Uterus (tissue), 4 donors: ENCODE data around the gene IKZF3. TPM values are rescaled to one million over a fixed set of nuclear protein-coding genes. Genes with fewer than 3 reads are reported as not detected.

Experiments
- DNase-seq, 2 donors: peaks; one replicate each; pipeline ENCODE4 v3.0.0-alpha.2; 2019 to 2020
- H3K27ac ChIP-seq, 2 donors: fragments of 200-600 bp; sonication (generic); 1 replicate in 1 of 2; 2 replicates in 1 of 2; pipeline ENCODE4 v1.5.1; 2016 to 2018
- H3K27me3 ChIP-seq, 2 donors: fragments of 200-600 bp; sonication (generic); one replicate each; pipeline ENCODE4 v1.5.1; 2018 to 2019; ENCODE audit warnings: control low read depth in 1 of 2
- H3K36me3 ChIP-seq, 2 donors: fragments of 200-600 bp; sonication (generic); one replicate each; pipeline ENCODE4 v1.5.1; 2019; ENCODE audit warnings: control low read depth in 1 of 2
- H3K4me1 ChIP-seq, 2 donors: fragments of 200-600 bp; sonication (generic); one replicate each; pipeline ENCODE4 v1.5.1; 2018 to 2019; ENCODE audit warnings: control low read depth in 1 of 2
- H3K4me3 ChIP-seq, 2 donors: fragments of 200-600 bp; sonication (generic); 1 replicate in 1 of 2; 2 replicates in 1 of 2; pipeline ENCODE4 v1.5.1; 2018 to 2019; ENCODE audit warnings: mild to moderate bottlenecking in 1 of 2
- H3K9me3 ChIP-seq, 2 donors: fragments of 200-600 bp; sonication (generic); one replicate each; pipeline ENCODE4 v1.5.1; 2019; ENCODE audit warnings: control low read depth in 1 of 2
- CTCF ChIP-seq, 4 experiments: fragments of 200-600 bp in 2 of 4; fragments of 450-650 bp in 2 of 4; sonication (generic) in 2 of 4; IDR thresholded peaks; one replicate each; pipeline ENCODE4 v1.5.1; 2016 to 2019; ENCODE audit warnings: antibody characterized with exemption in 4 of 4, mild to moderate bottlenecking in 2 of 4, moderate library complexity in 1 of 4
- POLR2A ChIP-seq, 2 donors: fragments of 450-650 bp; IDR thresholded peaks; one replicate each; pipeline ENCODE4 v1.6.1; 2016; ENCODE audit warnings: antibody characterized with exemption in 2 of 2, mild to moderate bottlenecking in 1 of 2, moderate library complexity in 1 of 2
- intact Hi-C: fragments of 100-400 bp; cut with DNase I; formaldehyde crosslinking; loops from one replicate; pipeline ENCODE4 v1.15.1; 2023; ENCODE audit warnings: low total_unique reads
- total RNA-seq, 4 donors: library from RNA; depleted of rRNA in 3 of 4; stranded (reverse); fragments of >200 nt in 3 of 4; gene quantifications; one replicate each; pipeline versions ENCODE4 v1.1.0 to v1.2.4, GENCODE V29; 2014 to 2023
- donor health status: DM: yes; HTN: yes; CAD: no.

IKZF3 gene
- total RNA-seq, 4 donors from 2014 or later, result 0.88 to 2.1 (median 1.6) TPM

DNA sequence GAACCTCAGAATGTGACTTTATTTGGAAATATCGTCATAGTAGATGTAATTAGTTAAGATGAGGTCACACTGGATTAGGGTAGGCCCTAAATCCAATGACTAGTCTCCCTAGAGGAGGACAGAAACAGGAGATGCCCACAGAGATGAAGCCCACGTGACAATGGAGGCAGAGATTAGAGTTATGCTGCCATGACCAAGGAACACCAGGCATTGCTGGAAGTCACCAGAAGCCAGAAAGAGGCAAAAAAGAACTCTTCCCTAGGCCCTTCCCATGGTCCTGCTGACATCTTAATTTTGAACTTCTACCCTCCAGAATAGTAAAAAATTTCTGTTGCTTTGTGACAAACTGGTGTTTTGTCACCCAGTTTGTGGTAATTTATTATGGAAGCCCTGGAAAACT lies 49.6 kb downstream of the IKZF3 start:
- no peaks in the 10 kb centered on the region for H3K27me3 ChIP-seq
- H3K36me3 ChIP-seq, result no peaks in the 10 kb centered on the region
- no peaks in the 10 kb centered on the region for H3K9me3 ChIP-seq
- no peak overlapping the region for H3K4me3 ChIP-seq
- no peaks in the 10 kb centered on the region for H3K4me1 ChIP-seq
- no peak for TF ChIP-seq POLR2A (IDR thresholded peaks at IDR 0.05)
- TF ChIP-seq CTCF (IDR thresholded peaks at IDR 0.05), result no peak
- intact Hi-C loops, result no loop called here
- DNase-seq, result no peak
- H3K27ac ChIP-seq, result no peak overlapping the region

- H3K4me3 ChIP-seq, result no peak overlapping the region
- no peaks in the 10 kb centered on the region for H3K4me1 ChIP-seq
- no peak overlapping the region for H3K27ac ChIP-seq
- DNase-seq, result no peak
- H3K9me3 ChIP-seq, result no peaks in the 10 kb centered on the region
- TF ChIP-seq CTCF (IDR thresholded peaks at IDR 0.05) (no peak), POLR2A (IDR thresholded peaks at IDR 0.05) (no peak)
- no peaks in the 10 kb centered on the region for H3K27me3 ChIP-seq
- intact Hi-C loops, result no loop called here
- H3K36me3 ChIP-seq, result no peaks in the 10 kb centered on the region
Observed at GRCh38 chr17:39813631-39814030, 50.5 kb downstream of the IKZF3 start.

DNA sequence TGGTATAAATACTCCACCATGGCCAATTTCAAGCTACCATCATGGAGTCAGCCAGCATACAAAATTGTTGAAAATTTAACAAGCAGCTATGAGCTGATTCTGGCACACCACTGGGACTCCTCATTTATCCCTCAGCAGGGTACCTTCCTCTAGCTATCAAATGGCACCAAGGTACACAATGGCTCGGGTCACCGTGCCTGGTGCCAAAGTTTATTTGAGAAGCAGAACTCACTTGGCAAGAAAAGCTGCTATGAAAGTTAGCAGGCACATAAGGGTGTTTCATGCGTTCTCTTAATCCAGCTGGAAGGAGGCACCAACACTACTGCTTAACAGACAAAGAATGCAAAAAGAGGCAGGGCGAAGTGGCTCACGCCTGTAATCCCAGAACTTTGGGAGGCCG lies 51.6 kb downstream of the IKZF3 start:
- Histone ChIP-seq H3K9me3 (no peaks in the 10 kb centered on the region), H3K4me1 (no peaks in the 10 kb centered on the region), H3K4me3 (no peak overlapping the region), H3K36me3 (no peaks in the 10 kb centered on the region), H3K27ac (no peak overlapping the region), H3K27me3 (no peaks in the 10 kb centered on the region)
- intact Hi-C loops, result no loop called here
- TF ChIP-seq CTCF (IDR thresholded peaks at IDR 0.05) (no peak), POLR2A (IDR thresholded peaks at IDR 0.05) (no peak)
- no peak for DNase-seq

- Histone ChIP-seq H3K36me3 (no peaks in the 10 kb centered on the region), H3K4me1 (no peaks in the 10 kb centered on the region), H3K9me3 (no peaks in the 10 kb centered on the region), H3K4me3 (no peak overlapping the region), H3K27ac (no peak overlapping the region), H3K27me3 (no peaks in the 10 kb centered on the region)
- no peak for DNase-seq
- TF ChIP-seq CTCF (IDR thresholded peaks at IDR 0.05) (no peak), POLR2A (IDR thresholded peaks at IDR 0.05) (no peak)
- intact Hi-C loops, result no loop called here
Observed at GRCh38 chr17:39810939-39811728, 53.0 kb downstream of the IKZF3 start.

GRCh38 chr17:39809221-39809620 lies 54.9 kb downstream of the IKZF3 start:
- no peaks in the 10 kb centered on the region for H3K4me1 ChIP-seq
- H3K4me3 ChIP-seq, result no peak overlapping the region
- no peaks in the 10 kb centered on the region for H3K27me3 ChIP-seq
- TF ChIP-seq CTCF (IDR thresholded peaks at IDR 0.05), result no peak
- TF ChIP-seq POLR2A (IDR thresholded peaks at IDR 0.05), result no peak
- no peaks in the 10 kb centered on the region for H3K9me3 ChIP-seq
- H3K27ac ChIP-seq, result no peak overlapping the region
- H3K36me3 ChIP-seq, result no peaks in the 10 kb centered on the region
- no peak for DNase-seq
- intact Hi-C loops, result no loop called here
